Measurements from ENCODE around the gene C19orf33.

GRCh38 chr19:38306236-38306635, 2.2 kb downstream of the C19orf33 start:
- TF ChIP-seq CTCF (IDR thresholded peaks at IDR 0.05) (no peak), POLR2A (IDR thresholded peaks at IDR 0.05) (no peak), POLR2AphosphoS5 (IDR thresholded peaks at IDR 0.05) (no peak)
